ENCODE results near the gene TMEM269. TPM values are rescaled to one million over a fixed set of nuclear protein-coding genes. Genes with fewer than 3 reads are reported as not detected.

TMEM269 gene
- total and polyA plus RNA-seq, 9 of the 15 experiments (the other 6 are each of a cell fraction or from before 2014, with no cell fraction given) = 0.09 to 0.49 (median 0.21) TPM

DNA sequence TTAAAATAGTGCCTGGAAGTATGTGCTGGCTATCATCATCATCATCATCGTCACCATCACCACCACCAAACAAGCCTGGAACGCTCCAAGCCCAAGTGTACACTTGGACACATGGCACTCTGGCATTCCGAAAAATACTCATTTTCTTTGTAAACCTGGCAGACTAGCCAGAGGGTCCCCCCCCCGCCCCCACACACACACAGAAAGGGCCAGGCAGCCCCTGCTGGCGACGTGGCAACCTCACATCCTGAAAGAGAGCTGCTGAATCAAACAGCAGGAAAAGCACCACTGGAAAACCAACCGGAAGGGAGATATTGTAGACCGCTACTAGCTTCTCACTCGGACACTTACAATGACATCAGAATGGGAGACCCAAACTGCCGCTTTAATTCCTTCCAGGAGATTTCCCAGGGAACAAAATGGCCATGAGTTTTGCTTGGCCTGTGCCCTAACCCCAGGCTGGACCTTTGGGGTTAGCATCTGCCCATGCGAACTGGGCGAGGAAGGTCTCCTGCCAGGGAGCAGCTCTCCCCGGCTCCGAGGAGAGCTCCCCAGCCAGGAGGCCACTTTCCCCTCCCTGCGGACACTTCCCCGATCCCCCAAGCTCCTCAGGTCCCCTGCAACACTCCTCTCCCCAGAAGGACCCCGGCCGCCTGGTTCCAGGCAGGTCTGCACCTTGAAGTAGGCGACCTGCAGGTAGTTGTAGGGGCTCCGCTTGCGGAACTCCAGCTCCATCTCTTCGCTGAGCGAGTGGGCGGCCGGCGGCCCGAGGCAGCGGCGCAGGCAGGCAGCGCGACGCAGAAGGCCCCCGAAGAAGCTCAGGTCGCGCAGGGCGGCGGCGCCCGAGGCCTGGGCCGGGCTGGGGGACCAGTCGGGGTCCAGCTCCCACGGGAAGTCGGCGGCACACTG, 18.7 kb upstream of the TMEM269 start (continued):
- TF ChIP-seq, protein P1, sequence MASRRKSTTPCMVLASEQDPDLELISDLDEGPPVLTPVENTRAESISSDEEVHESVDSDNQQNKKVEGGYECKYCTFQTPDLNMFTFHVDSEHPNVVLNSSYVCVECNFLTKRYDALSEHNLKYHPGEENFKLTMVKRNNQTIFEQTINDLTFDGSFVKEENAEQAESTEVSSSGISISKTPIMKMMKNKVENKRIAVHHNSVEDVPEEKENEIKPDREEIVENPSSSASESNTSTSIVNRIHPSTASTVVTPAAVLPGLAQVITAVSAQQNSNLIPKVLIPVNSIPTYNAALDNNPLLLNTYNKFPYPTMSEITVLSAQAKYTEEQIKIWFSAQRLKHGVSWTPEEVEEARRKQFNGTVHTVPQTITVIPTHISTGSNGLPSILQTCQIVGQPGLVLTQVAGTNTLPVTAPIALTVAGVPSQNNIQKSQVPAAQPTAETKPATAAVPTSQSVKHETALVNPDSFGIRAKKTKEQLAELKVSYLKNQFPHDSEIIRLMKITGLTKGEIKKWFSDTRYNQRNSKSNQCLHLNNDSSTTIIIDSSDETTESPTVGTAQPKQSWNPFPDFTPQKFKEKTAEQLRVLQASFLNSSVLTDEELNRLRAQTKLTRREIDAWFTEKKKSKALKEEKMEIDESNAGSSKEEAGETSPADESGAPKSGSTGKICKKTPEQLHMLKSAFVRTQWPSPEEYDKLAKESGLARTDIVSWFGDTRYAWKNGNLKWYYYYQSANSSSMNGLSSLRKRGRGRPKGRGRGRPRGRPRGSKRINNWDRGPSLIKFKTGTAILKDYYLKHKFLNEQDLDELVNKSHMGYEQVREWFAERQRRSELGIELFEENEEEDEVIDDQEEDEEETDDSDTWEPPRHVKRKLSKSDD (conservative IDR thresholded peaks at IDR 0.05; ENCODE audit: low read length) = no peak
- TF ChIP-seq NEUROD1 (IDR thresholded peaks at IDR 0.05; ENCODE audit: borderline replicate concordance, low read depth, low read length, partially characterized antibody) = peak; percentile 19
- no peak for TF ChIP-seq TCF7 (IDR thresholded peaks at IDR 0.05; ENCODE audit: borderline replicate concordance)
- TF ChIP-seq ETV6 (IDR thresholded peaks at IDR 0.05; ENCODE audit: borderline replicate concordance in 1 of 2, low read depth in 2 of 2, low read length in 1 of 2) = no peak
- peak; percentile 72; the same call in 1 of the 2 replicates for TF ChIP-seq ETV6 (CRISPR knock-in tag; IDR thresholded peaks at IDR 0.05; ENCODE audit: borderline replicate concordance)
- TF ChIP-seq NR4A1 (CRISPR knock-in tag; IDR thresholded peaks at IDR 0.05) = no peak; the same call in 1 of the 2 replicates
- 0 out of 2 replicates have a peak, but pooled peaks have one; percentile 68 for TF ChIP-seq NR4A1 (tag; IDR thresholded peaks at IDR 0.05)
- TF ChIP-seq JUN (IDR thresholded peaks at IDR 0.05; ENCODE audit: borderline replicate concordance, low read depth, low read length) = no peak
- peak; percentile 87 for TF ChIP-seq JUN (CRISPR knock-in tag; IDR thresholded peaks at IDR 0.05; ENCODE audit: borderline replicate concordance)
- peak; percentile 62; the same call in 1 of the 2 replicates for TF ChIP-seq ZNF224 (CRISPR knock-in tag; IDR thresholded peaks at IDR 0.05)
- TF ChIP-seq HOXB6 (CRISPR knock-in tag; IDR thresholded peaks at IDR 0.05; ENCODE audit: borderline replicate concordance) = no peak
- TF ChIP-seq CBFB (CRISPR knock-in tag; IDR thresholded peaks at IDR 0.05) = peak; percentile 64; the same call in 1 of the 2 replicates
- 0 out of 2 replicates have a peak, but pooled peaks have one; percentile 59 for TF ChIP-seq CREM (IDR thresholded peaks at IDR 0.05; ENCODE audit: low read depth)
- TF ChIP-seq, protein P2, sequence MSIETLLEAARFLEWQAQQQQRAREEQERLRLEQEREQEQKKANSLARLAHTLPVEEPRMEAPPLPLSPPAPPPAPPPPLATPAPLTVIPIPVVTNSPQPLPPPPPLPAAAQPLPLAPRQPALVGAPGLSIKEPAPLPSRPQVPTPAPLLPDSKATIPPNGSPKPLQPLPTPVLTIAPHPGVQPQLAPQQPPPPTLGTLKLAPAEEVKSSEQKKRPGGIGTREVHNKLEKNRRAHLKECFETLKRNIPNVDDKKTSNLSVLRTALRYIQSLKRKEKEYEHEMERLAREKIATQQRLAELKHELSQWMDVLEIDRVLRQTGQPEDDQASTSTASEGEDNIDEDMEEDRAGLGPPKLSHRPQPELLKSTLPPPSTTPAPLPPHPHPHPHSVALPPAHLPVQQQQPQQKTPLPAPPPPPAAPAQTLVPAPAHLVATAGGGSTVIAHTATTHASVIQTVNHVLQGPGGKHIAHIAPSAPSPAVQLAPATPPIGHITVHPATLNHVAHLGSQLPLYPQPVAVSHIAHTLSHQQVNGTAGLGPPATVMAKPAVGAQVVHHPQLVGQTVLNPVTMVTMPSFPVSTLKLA (conservative IDR thresholded peaks at IDR 0.05) = peak; percentile 56 to 69; a peak in 3 of 4 replicates
- TF ChIP-seq EHMT2 (IDR thresholded peaks at IDR 0.05) = no peak
- TF ChIP-seq TARDBP (IDR thresholded peaks at IDR 0.05) = no peak
- TF ChIP-seq RBBP5 (IDR thresholded peaks at IDR 0.05; ENCODE audit: borderline replicate concordance, insufficient read depth, low read length, poor library complexity, severe bottlenecking) = peak; percentile 65
- no peak for TF ChIP-seq ZNF217 (CRISPR knock-in tag; IDR thresholded peaks at IDR 0.05)
- TF ChIP-seq, protein P3, sequence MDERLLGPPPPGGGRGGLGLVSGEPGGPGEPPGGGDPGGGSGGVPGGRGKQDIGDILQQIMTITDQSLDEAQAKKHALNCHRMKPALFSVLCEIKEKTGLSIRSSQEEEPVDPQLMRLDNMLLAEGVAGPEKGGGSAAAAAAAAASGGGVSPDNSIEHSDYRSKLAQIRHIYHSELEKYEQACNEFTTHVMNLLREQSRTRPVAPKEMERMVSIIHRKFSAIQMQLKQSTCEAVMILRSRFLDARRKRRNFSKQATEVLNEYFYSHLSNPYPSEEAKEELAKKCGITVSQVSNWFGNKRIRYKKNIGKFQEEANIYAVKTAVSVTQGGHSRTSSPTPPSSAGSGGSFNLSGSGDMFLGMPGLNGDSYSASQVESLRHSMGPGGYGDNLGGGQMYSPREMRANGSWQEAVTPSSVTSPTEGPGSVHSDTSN (CRISPR knock-in tag; IDR thresholded peaks at IDR 0.05; ENCODE audit: low read depth) = no peak
- TF ChIP-seq, protein P3 (tag; conservative IDR thresholded peaks at IDR 0.05; ENCODE audit: low read depth) = no peak
